ENCODE data around the gene NPHS1.
"Not testable (repeated sequence)": the region's sequence is repeated elsewhere in the genome, so short reads cannot be mapped to it uniquely, and the experiment has no call there.

The NPHS1 gene

DNA sequence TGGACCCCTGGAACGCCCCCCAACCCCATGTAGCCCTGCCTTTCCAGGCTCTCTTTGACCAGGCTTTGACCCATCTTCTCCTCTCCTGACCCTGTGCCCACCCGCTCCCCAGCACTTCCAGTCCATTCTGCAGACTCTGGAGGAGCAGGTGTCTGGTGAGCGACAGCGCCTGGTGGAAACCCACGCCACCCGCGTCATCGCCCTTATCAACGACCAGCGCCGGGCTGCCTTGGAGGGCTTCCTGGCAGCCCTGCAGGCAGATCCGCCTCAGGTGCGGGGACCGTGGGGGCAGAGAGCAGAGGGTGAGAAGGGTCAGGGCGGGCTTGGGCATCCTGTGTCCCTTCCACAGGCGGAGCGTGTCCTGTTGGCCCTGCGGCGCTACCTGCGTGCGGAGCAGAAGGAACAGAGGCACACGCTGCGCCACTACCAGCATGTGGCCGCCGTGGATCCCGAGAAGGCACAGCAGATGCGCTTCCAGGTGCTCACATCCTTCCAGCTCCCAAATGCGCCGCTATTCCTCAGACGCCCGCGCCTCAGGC lies 22.2 kb upstream of the NPHS1 start:
- DNase-seq (ENCODE audit: low read depth in 3 of 3): no peak

DNA sequence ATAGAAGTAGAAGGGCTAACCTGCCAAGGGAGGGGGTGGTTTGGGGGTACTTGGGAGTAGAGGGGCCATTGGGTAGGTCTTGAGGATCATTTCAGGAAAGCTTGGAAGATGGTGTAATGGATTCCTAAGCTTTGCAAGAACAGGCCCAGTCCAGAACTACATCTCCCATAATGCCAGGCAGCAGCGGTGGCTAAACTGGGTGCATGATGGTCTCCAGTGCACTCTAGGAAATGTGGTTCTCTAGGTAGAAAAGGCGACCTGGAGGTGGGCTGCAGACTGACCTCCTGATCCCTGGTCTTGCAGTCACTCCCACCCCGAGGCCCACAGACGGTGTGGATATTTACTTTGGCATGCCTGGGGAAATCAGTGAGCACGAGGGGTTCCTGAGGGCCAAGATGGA lies 19.9 kb upstream of the NPHS1 start:
- no peak for DNase-seq (ENCODE audit: low read depth in 3 of 3)

DNA sequence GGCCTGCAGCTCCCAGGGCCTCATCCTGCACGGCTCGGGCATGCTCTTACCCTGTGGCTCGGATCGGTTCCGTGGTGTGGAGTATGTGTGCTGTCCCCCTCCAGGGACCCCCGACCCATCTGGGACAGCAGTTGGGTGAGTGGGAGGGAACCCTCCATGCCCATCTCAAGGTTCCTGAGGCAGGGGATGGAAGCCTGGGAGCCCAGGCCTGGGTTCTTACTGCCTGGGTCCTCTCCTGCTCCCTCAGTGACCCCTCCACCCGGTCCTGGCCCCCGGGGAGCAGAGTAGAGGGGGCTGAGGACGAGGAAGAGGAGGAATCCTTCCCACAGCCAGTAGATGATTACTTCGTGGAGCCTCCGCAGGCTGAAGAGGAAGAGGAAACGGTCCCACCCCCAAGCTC lies 19.3 kb upstream of the NPHS1 start:
- no peak for DNase-seq (ENCODE audit: low read depth in 3 of 3)

DNA sequence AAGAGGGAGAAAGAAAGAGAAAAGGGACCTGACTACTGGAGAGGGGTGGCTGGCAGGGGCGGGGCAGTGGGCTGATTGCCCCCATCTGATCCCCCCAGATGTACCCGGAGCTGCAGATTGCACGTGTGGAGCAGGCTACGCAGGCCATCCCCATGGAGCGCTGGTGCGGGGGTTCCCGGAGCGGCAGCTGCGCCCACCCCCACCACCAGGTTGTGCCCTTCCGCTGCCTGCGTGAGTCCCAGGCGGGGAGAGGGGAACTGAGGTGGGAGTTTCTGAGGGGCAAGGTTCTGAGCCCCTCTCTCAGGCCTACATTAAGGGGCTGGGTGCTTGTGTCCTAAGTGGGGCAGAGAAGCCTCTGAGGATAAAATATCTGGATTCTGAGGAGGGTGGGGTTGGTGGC lies 18.5 kb upstream of the NPHS1 start:
- DNase-seq (ENCODE audit: low read depth in 3 of 3): no peak

DNA sequence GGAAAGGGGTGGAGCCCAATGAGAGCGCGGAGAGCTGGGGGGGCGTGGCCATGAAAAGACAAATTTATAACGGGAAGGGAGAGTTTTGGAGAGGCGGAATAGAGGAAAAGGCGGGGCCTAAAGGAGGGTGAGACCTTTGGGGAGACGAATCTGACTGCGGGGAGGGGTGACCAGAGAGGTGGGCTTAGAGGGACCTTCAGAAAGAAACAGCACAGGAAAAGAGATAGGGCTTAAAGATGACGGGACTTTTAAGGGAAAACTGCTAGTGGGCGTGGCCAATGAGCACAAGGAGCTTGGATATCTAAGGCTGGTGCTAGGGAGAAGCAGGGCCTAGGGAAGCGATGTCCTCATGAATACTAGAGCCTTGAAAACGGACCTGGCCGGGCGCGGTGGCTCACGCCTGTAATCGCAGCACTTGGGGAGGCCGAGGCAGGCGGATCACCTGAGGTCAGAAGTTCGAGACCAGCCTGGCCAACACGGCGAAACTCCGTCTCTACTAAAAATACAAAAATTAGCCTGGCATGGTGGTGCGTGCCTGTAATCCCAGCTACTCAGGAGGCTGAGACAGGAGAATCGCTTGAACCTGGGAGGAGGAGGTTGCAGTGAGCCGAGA lies 17.9 kb upstream of the NPHS1 start:
- DNase-seq (ENCODE audit: low read depth in 3 of 3): not testable (repeated sequence)

DNA sequence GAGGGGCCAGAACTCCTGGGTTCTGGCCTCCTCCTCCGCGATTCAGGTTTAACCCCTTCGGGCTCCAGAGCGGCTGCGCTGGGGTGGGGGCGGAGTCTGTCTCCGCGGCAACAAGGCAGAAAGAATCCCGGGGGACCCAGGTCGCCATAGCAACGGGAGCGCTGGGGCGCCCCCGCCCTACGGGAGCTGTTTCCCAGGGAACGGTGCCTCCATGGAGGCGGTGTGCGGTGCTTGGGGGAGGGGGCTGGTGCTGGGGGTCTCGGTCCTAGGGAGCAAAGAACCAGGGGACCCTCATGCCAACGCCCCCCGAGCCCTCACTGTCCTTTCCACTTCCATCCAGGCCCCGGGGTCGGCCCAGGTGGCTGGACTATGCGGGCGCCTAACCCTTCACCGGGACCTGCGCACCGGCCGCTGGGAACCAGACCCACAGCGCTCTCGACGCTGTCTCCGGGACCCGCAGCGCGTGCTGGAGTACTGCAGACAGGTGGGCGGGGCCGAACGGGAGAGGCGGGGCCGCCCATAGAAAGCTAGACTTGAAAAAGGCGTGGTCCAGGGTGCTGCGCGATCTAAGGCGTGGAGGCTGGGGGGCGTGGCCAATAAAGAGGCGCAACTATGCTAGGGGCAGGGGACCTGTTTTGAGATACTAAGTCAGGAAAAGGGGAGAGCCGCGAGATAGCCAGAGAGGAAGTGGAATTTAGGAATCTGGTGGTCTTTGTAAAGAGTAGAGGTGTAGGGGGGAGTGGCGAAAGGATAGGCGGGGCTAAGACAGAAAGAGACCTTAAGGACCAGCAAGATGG lies 17.2 kb upstream of the NPHS1 start:
- DNase-seq (ENCODE audit: low read depth in 3 of 3): peak; percentile 62 to 87 (median 65)

DNA sequence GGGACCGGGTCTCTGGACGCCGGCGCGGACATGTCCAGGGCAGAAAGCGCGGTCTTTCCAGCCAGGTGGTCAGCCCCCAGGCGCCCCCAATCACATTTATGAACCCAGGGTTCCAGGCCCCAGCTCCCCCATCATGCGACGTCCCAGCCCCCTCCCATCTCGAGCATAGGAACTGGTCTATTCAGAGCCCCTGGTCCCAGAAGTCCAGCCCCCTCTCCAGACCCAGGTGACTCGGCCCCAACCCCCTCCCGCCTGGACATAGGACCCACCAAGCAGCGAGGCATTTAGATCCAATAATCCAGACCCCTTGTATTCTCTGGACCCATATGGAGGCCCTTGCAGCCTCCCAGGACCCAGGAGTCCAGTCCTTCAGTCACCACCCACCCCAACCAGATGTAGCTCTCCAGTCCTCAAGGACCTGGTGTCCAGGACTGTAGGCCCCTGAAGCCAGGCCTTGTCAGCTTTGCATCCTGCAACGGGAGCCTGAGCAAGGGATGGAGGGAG lies 16.6 kb upstream of the NPHS1 start:
- no peak for DNase-seq (ENCODE audit: low read depth in 3 of 3)

DNA sequence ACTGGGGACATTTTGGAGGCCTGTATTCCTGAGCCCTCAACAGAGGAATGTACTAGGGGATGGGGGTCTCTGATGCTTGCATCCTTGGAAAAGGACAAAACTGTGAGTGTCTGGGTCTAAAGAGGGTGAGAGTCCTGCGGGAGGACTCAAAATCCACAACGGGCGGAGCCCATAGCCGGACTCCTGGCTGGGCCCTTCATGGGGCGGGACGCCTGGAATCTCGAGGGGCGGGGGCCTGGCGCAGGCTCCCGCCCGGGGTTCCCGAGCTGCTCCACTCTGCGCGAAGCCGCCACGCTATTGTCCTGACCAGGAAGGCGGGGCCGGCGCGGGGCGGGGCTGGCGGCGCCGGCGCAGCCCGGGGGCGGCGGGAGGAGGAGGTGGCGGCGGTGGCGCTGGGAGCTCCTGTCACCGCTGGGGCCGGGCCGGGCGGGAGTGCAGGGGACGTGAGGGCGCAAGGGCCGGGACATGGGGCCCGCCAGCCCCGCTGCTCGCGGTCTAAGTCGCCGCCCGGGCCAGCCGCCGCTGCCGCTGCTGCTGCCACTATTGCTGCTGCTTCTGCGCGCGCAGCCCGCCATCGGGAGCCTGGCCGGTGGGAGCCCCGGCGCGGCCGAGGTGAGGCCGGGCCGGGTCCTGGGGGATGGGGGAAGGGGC lies 16.0 kb upstream of the NPHS1 start, which contains the start of gene APLP1:
TSS of gene APLP1 (plus strand) at position 403 of the 651 bp plus-strand sequence. CDS start at position 466, 63 bp downstream.
- DNase-seq (ENCODE audit: low read depth in 3 of 3): peak; percentile 38 to 70 (median 48)

DNA sequence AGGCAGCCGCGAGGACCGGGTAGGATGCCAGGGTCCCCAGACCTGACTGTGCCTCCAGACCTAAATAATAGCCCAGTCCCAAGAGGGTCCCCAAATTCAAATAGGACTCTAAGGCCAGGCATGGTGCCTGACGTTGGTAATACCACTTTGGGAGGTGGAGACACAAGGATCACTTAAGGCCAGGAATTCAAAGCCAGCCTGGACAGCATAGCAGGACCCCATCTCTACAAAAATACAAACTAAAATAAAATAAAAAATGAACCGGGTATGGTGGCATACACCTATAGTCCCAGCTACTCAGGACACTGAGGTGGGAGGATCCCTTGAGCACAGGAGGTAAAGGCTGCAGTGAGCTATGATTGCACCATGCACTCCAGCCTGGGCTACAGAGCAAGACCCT lies 10.7 kb upstream of the NPHS1 start:
- DNase-seq (ENCODE audit: low read depth in 3 of 3): no peak

DNA sequence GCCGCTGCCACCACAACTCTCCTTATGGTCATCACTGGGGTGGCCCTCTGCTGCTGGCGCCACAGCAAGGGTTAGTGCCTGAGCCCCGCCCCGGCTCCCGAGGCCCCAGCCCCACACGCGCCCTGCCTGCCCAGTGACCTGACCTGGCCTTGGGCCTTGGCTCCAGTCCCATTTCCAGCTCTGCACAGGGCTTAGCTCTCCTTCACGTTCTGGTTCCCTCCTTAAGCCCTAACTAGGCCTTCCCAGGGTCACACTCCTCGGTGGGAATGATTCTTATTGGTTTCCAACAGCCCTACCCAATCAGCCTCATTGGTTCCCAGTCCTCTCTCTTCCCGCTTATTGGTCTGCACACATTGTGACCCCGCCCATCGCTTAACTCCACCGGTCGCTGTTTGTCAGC lies 10.2 kb upstream of the NPHS1 start:
- no peak for DNase-seq (ENCODE audit: low read depth in 3 of 3)

DNA sequence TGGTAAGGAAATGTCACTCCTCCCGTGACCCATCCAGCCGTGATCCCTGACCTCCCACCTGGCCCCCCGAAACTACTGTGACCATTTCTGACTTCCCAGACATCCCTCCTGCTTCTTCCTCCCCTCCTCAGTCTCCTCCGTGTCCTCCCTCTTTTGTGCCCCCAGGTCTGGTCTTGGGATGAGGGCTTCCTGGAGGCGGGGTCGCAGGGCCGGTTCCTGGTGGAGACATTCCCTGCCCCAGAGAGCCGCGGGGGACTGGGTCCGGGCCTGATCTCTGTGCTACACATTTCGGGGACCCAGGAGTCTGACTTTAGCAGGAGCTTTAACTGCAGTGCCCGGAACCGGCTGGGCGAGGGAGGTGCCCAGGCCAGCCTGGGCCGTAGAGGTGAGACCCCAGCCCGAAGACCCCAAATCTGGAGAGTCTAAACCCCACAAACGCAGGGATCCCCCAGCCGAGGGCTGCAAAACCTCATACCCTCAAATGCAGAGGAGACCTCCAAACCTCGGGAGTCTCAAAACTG lies 9.4 kb upstream of the NPHS1 start:
- DNase-seq (ENCODE audit: low read depth in 3 of 3): no peak

DNA sequence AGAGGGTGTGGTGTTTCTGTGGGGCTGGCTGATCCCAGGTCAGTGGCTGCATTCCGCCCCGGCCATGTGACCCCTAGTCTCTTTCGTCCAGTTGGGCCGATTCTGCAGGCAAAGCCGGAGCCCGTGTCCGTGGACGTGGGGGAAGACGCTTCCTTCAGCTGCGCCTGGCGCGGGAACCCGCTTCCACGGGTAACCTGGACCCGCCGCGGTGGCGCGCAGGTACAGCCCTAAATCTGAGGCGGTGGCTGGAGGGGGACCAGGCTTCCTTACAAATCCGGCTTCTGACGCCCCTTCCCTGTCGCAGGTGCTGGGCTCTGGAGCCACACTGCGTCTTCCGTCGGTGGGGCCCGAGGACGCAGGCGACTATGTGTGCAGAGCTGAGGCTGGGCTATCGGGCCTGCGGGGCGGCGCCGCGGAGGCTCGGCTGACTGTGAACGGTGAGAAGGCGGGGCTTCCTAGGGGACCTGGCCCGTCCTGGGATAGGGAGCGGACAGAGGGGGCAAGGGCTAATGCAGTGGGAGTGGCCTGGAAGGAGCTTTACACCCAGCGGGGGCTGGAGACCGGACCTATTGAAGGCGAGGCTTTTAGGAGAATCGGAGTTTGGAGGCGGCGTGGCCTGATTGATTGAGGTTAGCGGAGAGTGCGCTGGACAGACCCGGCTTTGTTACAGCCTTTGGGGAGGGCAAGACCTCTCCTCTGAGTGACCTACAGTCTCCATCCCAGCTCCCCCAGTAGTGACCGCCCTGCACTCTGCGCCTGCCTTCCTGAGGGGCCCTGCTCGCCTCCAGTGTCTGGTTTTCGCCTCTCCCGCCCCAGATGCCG lies 8.7 kb upstream of the NPHS1 start:
- DNase-seq (ENCODE audit: low read depth in 3 of 3): no peak

DNA sequence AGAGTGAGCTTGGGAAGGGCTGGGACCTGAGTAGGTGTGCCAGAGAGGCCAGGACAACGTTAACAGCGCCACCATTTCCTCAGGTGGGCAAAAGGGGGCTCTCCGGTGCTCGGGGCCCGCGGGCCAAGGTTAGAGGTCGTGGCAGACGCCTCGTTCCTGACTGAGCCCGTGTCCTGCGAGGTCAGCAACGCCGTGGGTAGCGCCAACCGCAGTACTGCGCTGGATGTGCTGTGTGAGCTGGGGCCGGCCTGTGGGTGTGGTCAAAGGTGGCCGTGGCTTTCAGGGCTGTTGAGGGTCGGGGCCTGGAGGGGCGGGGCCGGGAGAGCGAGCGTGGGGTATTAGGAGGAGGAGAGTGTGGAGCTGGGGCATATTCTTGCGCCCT lies 8.1 kb upstream of the NPHS1 start:
- no peak for DNase-seq (ENCODE audit: low read depth in 3 of 3)

DNA sequence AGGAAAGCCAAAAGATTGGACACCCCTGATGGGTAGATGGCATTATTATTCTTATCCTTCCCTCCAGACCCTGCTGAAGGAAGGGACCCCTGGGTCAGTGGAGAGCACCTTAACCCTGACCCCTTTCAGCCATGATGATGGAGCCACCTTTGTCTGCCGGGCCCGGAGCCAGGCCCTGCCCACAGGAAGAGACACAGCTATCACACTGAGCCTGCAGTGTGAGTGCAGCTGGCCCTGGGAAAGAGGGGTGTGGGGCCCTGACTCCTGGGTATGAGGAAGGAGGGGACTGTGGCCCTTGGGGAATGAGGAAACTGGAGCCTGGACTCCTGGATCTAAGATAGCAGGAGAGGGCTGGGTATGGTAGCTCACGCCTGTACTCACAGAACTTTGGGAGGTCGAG lies 7.1 kb upstream of the NPHS1 start:
- DNase-seq (ENCODE audit: low read depth in 3 of 3): no peak

DNA sequence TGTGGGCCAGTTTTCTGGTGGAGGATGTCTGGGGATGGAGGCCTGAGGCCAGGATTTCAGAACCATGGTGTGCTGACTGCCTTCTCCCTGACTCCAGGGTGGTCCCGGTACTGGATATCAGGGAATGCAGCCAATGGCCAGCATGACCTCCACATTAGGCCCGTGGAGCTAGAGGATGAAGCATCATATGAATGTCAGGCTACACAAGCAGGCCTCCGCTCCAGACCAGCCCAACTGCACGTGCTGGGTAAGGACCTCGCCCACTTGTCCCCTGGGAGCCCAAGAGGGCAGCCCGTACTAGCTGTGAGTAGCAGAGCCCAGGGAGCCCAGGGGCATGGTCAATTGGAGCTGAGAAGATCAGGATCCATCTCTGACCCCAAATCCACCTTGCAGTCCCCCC lies 6.0 kb upstream of the NPHS1 start:
- DNase-seq (ENCODE audit: low read depth in 3 of 3): no peak

DNA sequence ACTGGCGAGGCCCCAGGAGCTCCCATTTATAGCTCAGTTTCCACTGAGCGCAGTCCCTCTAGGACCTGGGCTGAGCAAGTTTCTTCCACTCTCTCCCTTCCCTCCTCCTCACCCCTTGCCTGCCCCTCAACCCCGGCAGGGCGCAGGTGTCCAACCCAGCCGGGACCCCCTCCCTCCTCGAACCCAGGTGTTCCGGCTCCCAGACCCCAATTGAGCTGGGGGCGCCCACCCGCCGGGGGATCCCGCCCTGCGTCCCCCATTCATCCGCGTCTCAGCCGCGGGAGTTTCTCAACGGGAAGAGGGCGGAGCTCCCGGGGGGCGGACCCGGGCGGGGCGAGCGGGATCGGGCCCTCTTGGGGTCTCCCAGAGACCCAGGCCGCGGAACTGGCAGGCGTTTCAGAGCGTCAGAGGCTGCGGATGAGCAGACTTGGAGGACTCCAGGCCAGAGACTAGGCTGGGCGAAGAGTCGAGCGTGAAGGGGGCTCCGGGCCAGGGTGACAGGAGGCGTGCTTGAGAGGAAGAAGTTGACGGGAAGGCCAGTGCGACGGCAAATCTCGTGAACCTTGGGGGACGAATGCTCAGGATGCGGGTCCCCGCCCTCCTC lies 4.3 kb upstream of the NPHS1 start, which contains the start of gene KIRREL2:
TSS of gene KIRREL2 (plus strand) at position 366 of the 604 bp plus-strand sequence. CDS start at position 575, 209 bp downstream.
- no peak for DNase-seq (ENCODE audit: low read depth in 3 of 3)

DNA sequence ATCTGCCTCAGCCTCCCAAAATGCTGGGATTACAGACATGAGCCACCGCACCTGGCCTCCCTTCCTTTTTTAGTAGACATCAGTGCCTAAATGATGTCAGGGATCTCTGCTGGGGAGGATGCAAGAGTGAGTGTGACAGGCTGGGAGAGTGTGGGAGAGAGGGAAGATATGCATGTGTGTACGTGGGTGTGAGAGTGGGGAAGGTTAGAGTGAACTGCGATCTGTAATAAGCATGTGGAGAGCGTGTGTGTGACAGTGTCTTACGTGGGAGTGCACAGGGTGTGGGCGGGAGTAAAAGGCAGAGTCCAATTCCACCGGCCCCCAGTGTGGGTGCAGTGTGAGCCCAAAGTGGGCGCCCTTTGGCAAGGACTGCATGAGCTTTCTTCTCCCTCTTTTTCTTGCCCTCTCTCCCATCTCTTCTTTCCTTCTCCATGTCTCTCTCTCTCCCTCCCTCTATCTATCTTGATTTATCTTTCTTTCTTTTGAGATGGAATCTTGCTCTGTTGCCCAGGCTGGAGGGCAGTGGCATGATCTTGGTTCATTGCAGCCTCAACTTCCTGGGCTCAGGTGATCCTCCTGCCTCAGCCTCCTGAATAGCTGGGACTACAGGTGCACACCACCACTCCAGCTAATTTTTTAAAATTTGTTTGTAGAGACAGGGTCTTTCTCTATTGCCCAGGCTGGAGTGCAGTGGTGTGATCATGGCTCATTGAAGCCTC lies 893 bp upstream of the NPHS1 start:
- no peak for DNase-seq (ENCODE audit: low read depth in 3 of 3)

DNA sequence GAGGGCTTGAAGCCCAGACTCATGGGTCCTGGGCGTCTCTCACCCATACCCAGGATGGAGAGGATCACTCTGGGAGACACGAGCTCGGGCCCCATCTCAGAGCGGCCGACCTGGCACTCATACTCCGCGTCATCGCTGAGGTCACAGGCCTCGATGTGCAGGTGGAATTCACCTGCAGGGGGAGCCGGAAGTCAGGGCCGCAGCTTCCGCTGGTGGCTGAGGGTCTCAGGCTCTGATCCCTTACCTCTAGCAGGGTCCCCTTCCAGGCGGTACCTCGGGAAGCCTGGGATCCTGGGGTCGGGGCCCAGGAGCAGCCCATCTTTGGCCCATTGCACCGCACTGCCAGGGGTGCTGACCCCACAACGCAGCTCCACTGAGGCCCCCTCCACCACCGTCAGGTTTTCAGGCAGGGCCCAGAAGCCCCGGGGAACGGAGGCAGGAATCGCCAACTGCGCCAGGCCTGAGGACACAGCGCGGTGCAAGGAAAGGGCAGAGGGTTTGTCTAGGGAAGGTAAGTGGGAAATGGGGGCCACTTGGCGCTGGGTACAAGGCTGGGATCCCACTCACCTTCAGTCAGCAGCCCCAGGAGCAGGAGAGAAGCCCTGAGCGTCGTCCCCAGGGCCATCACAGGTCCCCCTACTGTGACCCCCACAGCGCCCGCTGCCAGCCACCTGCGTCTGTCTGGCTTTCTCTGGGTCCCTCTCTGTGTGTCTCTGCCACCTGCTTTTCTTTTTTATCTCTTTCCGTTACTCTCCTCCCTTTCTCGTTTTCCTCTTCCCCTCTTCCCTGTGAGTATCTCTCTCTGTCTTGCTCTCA lies 883 bp downstream of the NPHS1 start:
- DNase-seq (ENCODE audit: low read depth in 3 of 3): no peak

DNA sequence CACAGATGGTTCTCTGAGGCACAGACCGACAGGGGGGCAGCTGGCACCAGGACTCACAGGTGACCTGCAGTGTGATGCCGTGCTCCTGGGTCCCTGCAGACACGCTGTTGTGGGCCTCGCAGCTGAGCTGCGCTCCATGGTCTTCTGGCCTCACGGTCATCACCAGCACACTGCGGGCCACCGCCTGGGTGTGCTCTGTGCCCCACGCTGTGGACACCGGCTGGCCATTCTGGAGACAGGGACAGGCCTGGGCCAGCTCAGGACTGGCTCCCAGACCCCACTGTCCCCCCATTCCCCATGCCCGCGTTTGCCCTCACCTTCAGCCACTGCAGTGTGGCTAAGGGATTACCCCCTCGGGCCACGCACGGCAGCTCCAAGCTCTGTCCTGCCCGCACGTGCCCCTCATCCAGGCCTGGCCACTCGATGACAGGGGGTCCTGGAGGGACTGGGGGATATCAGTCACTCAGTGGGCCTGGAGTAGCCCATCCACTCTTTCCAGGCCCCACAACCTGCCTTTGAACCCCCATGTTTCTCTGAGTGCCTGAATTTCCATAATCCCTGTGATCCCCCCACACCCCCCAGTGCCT lies 3.3 kb downstream of the NPHS1 start:
- no peak for DNase-seq (ENCODE audit: low read depth in 3 of 3)

Measured in stimulated activated CD4-positive, alpha-beta T cell treated with anti-CD3 and anti-CD28 coated beads, TNF-alpha, amount 100 ng/mL, for 24 hours (primary cell).